Measurements from ENCODE around the gene LAMA2. TPM values are rescaled to one million over a fixed set of nuclear protein-coding genes. Genes with fewer than 3 reads are reported as not detected.

The LAMA2 gene
- total RNA-seq, 1 donor from 2014 or later: 0.27 TPM

- no peaks in the 10 kb centered on the region for H3K9me3 Mint-ChIP-seq
- no peak overlapping the region for H3K27ac Mint-ChIP-seq
- no peaks in the 10 kb centered on the region for H3K4me1 Mint-ChIP-seq
- DNase-seq (no peak), ATAC-seq (ENCODE audit: low read depth) (no peak)
- POLR2A ChIA-PET: no interaction called here
- TF ChIP-seq, protein P1, sequence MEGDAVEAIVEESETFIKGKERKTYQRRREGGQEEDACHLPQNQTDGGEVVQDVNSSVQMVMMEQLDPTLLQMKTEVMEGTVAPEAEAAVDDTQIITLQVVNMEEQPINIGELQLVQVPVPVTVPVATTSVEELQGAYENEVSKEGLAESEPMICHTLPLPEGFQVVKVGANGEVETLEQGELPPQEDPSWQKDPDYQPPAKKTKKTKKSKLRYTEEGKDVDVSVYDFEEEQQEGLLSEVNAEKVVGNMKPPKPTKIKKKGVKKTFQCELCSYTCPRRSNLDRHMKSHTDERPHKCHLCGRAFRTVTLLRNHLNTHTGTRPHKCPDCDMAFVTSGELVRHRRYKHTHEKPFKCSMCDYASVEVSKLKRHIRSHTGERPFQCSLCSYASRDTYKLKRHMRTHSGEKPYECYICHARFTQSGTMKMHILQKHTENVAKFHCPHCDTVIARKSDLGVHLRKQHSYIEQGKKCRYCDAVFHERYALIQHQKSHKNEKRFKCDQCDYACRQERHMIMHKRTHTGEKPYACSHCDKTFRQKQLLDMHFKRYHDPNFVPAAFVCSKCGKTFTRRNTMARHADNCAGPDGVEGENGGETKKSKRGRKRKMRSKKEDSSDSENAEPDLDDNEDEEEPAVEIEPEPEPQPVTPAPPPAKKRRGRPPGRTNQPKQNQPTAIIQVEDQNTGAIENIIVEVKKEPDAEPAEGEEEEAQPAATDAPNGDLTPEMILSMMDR (IDR thresholded peaks at IDR 0.05): no peak
- intact Hi-C loops (cut with micrococcal nuclease): no loop called here
- H3K4me3 Mint-ChIP-seq: no peak overlapping the region
- peaks cover 7% of the 10 kb centered on the region for H3K27me3 Mint-ChIP-seq
- no peaks in the 10 kb centered on the region for H3K36me3 Mint-ChIP-seq (ENCODE audit: low read depth)
- CTCF ChIA-PET: no interaction called here
These were observed 572.3 kb downstream of the LAMA2 start for GRCh38 chr6:129455126-129455769.

GRCh38 chr6:129460221-129460620, 577.3 kb downstream of the LAMA2 start:
- peaks cover 6% of the 10 kb centered on the region for H3K27me3 Mint-ChIP-seq
- ChIA-PET CTCF (no interaction called here), POLR2A (no interaction called here)
- intact Hi-C loops (cut with micrococcal nuclease): no loop called here
- no peak for ATAC-seq (ENCODE audit: low read depth)
- no peak for DNase-seq
- H3K27ac Mint-ChIP-seq: no peak overlapping the region
- H3K36me3 Mint-ChIP-seq (ENCODE audit: low read depth): no peaks in the 10 kb centered on the region
- TF ChIP-seq, protein P1 (IDR thresholded peaks at IDR 0.05): no peak
- H3K4me3 Mint-ChIP-seq: no peak overlapping the region
- H3K4me1 Mint-ChIP-seq: no peaks in the 10 kb centered on the region
- H3K9me3 Mint-ChIP-seq: no peaks in the 10 kb centered on the region

DNA sequence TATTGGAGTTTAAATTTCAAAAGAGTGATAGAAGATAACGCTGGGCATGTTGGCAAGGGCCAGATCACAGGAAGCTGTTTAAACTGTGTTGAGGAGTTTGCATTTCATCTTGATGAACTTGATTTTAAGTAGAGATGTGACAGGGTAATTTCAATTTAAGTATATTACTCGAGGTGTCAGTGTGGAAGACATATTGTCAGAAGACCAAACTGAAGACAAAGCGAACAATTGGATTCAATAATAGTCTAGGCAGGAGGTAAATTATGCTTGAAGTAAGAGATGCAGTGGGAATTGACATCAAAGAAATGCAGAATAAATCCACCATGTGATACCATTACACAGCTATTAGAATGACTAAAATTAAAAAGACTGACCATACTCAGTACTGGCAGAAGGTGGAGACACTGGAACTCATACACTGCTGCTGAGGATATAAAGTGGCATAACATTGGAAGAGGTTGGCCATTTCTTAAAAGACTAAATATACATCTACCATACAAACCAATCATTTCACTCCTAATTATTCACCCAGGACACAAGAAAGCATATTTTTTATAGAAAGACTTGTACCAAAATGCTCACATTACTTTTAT, 586.2 kb downstream of the LAMA2 start:
- Mint-ChIP-seq H3K4me3 (no peak overlapping the region), H3K27me3 (peaks cover 23% of the 10 kb centered on the region), H3K9me3 (no peaks in the 10 kb centered on the region), H3K36me3 (ENCODE audit: low read depth) (no peaks in the 10 kb centered on the region), H3K27ac (no peak overlapping the region), H3K4me1 (no peaks in the 10 kb centered on the region)
- DNase-seq: no peak
- TF ChIP-seq, protein P1 (IDR thresholded peaks at IDR 0.05): no peak
- ChIA-PET CTCF (interaction anchor here (0.6 kb wide), 1 partner anchor 32 kb away, joined by 3 read pairs; no protein-coding TSS in a partner anchor), POLR2A (no interaction called here)
- intact Hi-C loops (cut with micrococcal nuclease): no loop called here
- ATAC-seq (ENCODE audit: low read depth): no peak

DNA sequence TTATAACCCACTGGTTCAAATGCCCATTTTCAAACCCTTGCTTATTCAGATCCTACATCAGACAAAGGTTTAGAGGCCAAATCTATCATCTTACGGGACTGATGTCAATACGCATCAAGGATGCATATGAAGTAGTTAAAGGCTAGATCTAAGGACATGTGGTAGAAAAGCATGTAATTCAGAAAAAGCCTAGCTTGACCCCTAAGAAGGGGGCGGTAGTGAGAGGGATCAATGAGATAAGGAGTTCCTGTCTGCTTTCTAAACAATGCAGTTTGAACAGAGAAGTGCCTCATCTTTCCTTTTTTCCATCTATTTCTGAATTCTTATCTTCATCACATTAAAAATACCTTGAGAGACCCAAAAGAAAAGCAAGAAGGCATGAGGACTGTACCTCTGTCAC, 589.3 kb downstream of the LAMA2 start:
- Mint-ChIP-seq H3K36me3 (ENCODE audit: low read depth) (no peaks in the 10 kb centered on the region), H3K27ac (no peak overlapping the region), H3K4me1 (no peaks in the 10 kb centered on the region), H3K27me3 (peaks cover 11% of the 10 kb centered on the region), H3K9me3 (no peaks in the 10 kb centered on the region), H3K4me3 (no peak overlapping the region)
- DNase-seq (no peak), ATAC-seq (ENCODE audit: low read depth) (no peak)
- ChIA-PET POLR2A (no interaction called here), CTCF (no interaction called here)
- intact Hi-C loops (cut with micrococcal nuclease): no loop called here
- TF ChIP-seq, protein P1 (IDR thresholded peaks at IDR 0.05): no peak

DNA sequence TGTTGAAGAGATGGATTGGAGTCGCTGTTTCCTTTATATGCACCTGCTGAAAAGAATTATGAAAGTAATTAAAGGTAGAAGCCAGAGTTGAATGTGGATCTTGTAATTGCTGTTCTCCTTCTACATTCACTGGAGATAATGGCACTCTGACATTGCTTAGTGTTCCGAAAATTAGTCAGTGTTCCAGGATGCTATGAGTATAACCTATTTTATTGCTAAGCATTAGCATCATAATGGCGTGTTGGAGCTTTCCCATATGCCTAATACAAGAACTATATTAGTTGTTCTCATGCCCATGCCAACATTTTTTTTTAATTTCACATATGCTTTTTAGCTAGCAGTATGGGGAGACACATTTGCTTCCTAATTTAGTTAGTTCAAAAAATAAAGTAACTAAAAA, 590.6 kb downstream of the LAMA2 start:
- Mint-ChIP-seq H3K9me3 (no peaks in the 10 kb centered on the region), H3K4me1 (no peaks in the 10 kb centered on the region), H3K36me3 (ENCODE audit: low read depth) (no peaks in the 10 kb centered on the region), H3K27me3 (peaks cover 11% of the 10 kb centered on the region), H3K4me3 (no peak overlapping the region), H3K27ac (no peak overlapping the region)
- intact Hi-C loops (cut with micrococcal nuclease): no loop called here
- CTCF ChIA-PET: no interaction called here
- no peak for ATAC-seq (ENCODE audit: low read depth)
- POLR2A ChIA-PET: no interaction called here
- TF ChIP-seq, protein P1 (IDR thresholded peaks at IDR 0.05): no peak
- no peak for DNase-seq
